Naive thymus-derived CD4-positive, alpha-beta T cell (primary cell): ENCODE measurements around the gene CLDN10. TPM values are rescaled to one million over a fixed set of nuclear protein-coding genes. Genes with fewer than 3 reads are reported as not detected.

Experiments
- ATAC-seq: fragments of 150-1000 bp; cut with Tn5 transposase; 2 replicates; pipeline ENCODE4 v1.10.0; 2021; ENCODE audit warnings: mild to moderate bottlenecking, moderate library complexity
- CTCF ChIA-PET: fragments of 350-600 bp; sonication (Branson Sonifier 250); formaldehyde crosslinking; loops from one replicate; lab custom pipeline; 2021; ENCODE audit warnings: antibody characterized with exemption; lab: Charles Lee
- POLR2A ChIA-PET: fragments of 350-600 bp; sonication (Branson Sonifier 250); formaldehyde crosslinking; loops from one replicate; lab custom pipeline; 2021; ENCODE audit warnings: antibody characterized with exemption, inconsistent platforms; lab: Charles Lee
- DNase-seq, 9 donors: peaks; one replicate each; pipeline versions ENCODE4 v3.0.0 to v3.0.0-alpha.2; 2020 to 2022; ENCODE audit warnings: mixed read lengths in 1 of 9
- H3K27ac ChIP-seq: one replicate; pipeline ENCODE4 v1.7.0; 2013; ENCODE audit warnings: mild to moderate bottlenecking, low read depth, low read length, moderate library complexity
- H3K27me3 ChIP-seq, 2 donors: one replicate each; pipeline ENCODE4 v1.7.0; 2013; ENCODE audit warnings: low read length in 2 of 2, mild to moderate bottlenecking in 2 of 2, moderate library complexity in 2 of 2; ENCODE audit not compliant: control insufficient read depth in 2 of 2, insufficient read depth in 2 of 2
- H3K36me3 ChIP-seq, 3 experiments: 1 replicate in 2 of 3; 2 replicates in 1 of 3; pipeline ENCODE4 v1.7.0; 2013; ENCODE audit warnings: low read length in 3 of 3, mild to moderate bottlenecking in 3 of 3, moderate library complexity in 1 of 3; ENCODE audit not compliant: insufficient read depth in 3 of 3, control insufficient read depth in 2 of 3
- H3K4me1 ChIP-seq, 2 donors: one replicate each; pipeline ENCODE4 v1.7.0; 2013; ENCODE audit warnings: low read length in 2 of 2, mild to moderate bottlenecking in 2 of 2, moderate library complexity in 1 of 2; ENCODE audit not compliant: control insufficient read depth in 2 of 2, insufficient read depth in 2 of 2
- H3K4me3 ChIP-seq: 2 replicates; pipeline ENCODE4 v1.7.0; 2013; ENCODE audit warnings: mild to moderate bottlenecking, low read length
- H3K9me3 ChIP-seq, 3 experiments: 1 replicate in 2 of 3; 2 replicates in 1 of 3; pipeline ENCODE4 v1.7.0; 2013; ENCODE audit warnings: low read length in 3 of 3; ENCODE audit not compliant: control insufficient read depth in 2 of 3
- H3K27ac Mint-ChIP-seq, 9 donors: one replicate each; pipeline ENCODE4 v1.8.0; 2020 to 2022; ENCODE audit warnings: mixed read lengths in 9 of 9, mild to moderate bottlenecking in 8 of 9, moderate library complexity in 5 of 9, inconsistent platforms in 2 of 9
- H3K27me3 Mint-ChIP-seq, 5 donors: one replicate each; pipeline ENCODE4 v1.8.0; 2021 to 2022; ENCODE audit warnings: mixed read lengths in 5 of 5, mild to moderate bottlenecking in 1 of 5
- H3K36me3 Mint-ChIP-seq, 5 donors: one replicate each; pipeline ENCODE4 v1.8.0; 2020 to 2022; ENCODE audit warnings: mixed read lengths in 5 of 5, mild to moderate bottlenecking in 3 of 5, inconsistent platforms in 1 of 5
- H3K4me1 Mint-ChIP-seq, 7 donors: one replicate each; pipeline ENCODE4 v1.8.0; 2020 to 2022; ENCODE audit warnings: mixed read lengths in 7 of 7, mild to moderate bottlenecking in 3 of 7, inconsistent platforms in 1 of 7
- H3K4me3 Mint-ChIP-seq, 10 donors: one replicate each; pipeline ENCODE4 v1.8.0; 2020 to 2022; ENCODE audit warnings: mild to moderate bottlenecking in 10 of 10, mixed read lengths in 10 of 10, moderate library complexity in 6 of 10, inconsistent platforms in 2 of 10
- H3K9me3 Mint-ChIP-seq, 11 donors: one replicate each; pipeline ENCODE4 v1.8.0; 2020 to 2022; ENCODE audit warnings: mixed read lengths in 11 of 11, mild to moderate bottlenecking in 4 of 11, inconsistent platforms in 1 of 11, moderate library complexity in 1 of 11
- intact Hi-C, 2 donors: fragments of 100-400 bp; cut with micrococcal nuclease; formaldehyde crosslinking; loops; one replicate each; pipeline ENCODE4 v1.15.1; 2023
- polyA plus RNA-seq, 2 donors: library from polyadenylated mRNA; unstranded; fragments of 300-500 nt; fragmentation: Illumina TruSeq; gene quantifications; one replicate each; pipeline ENCODE4 v1.2.3, GENCODE V29; 2021
- total RNA-seq, 6 experiments: library from RNA in 5 of 6; stranded (reverse) in 5 of 6; gene quantifications; 1 replicate in 5 of 6; 2 replicates in 1 of 6; pipeline ENCODE4 v1.2.3 and lab custom pipeline; 2021 to 2026

CLDN10 gene
- total and polyA plus RNA-seq, 7 experiments from 2014 or later, result not detected

DNA sequence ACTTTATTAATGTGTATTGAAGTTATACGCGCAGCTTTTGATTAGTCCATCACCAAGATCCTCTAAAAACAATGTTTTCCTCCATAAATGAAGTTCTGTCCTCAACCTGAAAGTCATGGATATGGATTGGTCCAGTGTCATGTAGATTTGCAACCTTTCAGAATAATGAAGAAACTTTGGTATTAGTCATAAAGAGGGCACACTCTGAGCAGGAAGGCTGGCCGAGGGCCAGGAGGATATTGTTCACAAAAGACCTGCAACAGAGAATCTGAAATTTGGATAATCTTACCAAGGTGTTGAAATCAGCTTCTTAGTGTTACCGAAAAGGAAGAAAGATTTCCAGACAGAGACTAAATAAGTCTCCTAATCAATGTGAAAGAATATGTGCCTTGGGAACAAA, 20.7 kb downstream of the CLDN10 start:
- Histone ChIP-seq H3K36me3 (no peaks in the 10 kb centered on the region), H3K27ac (no peak overlapping the region), H3K27me3 (no peaks in the 10 kb centered on the region), H3K9me3 (no peaks in the 10 kb centered on the region), H3K4me1 (no peaks in the 10 kb centered on the region), H3K4me3 (no peak overlapping the region)
- H3K4me1 Mint-ChIP-seq, result no peaks in the 10 kb centered on the region
- intact Hi-C loops, result no loop called here
- H3K27ac Mint-ChIP-seq, result no peak overlapping the region
- DNase-seq (no peak), ATAC-seq (no peak)
- H3K36me3 Mint-ChIP-seq, result no peaks in the 10 kb centered on the region
- H3K9me3 Mint-ChIP-seq, result no peaks in the 10 kb centered on the region
- H3K4me3 Mint-ChIP-seq, result no peak overlapping the region
- H3K27me3 Mint-ChIP-seq, result peaks cover 0 to 38% (median 18%) of the 10 kb centered on the region in 5 donors
- ChIA-PET POLR2A (no interaction called here), CTCF (no interaction called here)

DNA sequence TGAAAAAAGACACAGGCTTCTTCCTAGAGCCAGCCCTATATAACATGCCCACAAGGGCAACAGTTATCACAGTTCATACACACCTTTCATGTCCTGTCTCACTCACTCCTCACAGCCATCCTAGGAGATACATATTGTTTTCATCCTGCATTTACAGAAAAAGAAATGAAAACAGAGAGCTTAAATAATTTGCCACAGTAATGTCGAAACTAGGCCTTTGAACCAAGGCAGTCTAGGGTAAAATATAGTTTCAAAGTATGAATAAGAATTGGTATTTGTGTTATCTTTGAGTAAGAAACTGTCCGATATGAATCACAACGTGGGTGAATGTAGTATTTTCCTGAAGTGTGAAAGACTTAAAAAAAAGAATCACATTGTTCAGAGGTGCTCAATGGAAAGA, 26.8 kb downstream of the CLDN10 start:
- no peaks in the 10 kb centered on the region for H3K27me3 ChIP-seq
- Mint-ChIP-seq H3K27ac (no peak overlapping the region), H3K36me3 (no peaks in the 10 kb centered on the region), H3K4me3 (no peak overlapping the region), H3K9me3 (no peaks in the 10 kb centered on the region), H3K4me1 (no peaks in the 10 kb centered on the region), H3K27me3 (peaks cover 0 to 22% (median 11%) of the 10 kb centered on the region in 5 donors)
- no peak overlapping the region for H3K4me3 ChIP-seq
- ChIA-PET POLR2A (no interaction called here), CTCF (interaction anchor here (0.6 kb wide), 1 partner anchor 767 kb away, joined by 3 read pairs; no protein-coding TSS in a partner anchor)
- ATAC-seq, result no peak
- no peaks in the 10 kb centered on the region for H3K4me1 ChIP-seq
- DNase-seq, result no peak
- H3K27ac ChIP-seq, result no peak overlapping the region
- intact Hi-C loops, result no loop called here
- H3K36me3 ChIP-seq, result no peaks in the 10 kb centered on the region
- H3K9me3 ChIP-seq, result no peaks in the 10 kb centered on the region

DNA sequence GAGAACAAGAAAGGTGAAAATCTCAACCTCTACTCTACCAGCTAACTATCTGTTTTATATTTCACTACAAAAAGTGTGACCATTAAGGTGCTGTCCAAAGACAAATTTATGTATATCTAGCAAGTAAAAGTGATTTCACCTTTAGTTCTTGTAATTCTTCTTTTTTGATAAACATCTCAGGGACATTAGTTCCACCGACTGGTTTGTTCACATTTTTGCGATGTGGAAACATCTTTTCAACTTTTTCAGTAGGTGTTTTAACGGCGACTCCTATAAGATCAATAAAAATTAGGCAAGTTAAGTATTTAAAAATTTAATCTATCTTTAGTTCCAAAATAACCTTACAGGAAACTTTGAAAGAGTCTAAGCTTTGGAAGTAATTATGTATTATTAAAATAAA, 33.3 kb downstream of the CLDN10 start:
- intact Hi-C loops, result no loop called here
- H3K4me1 Mint-ChIP-seq, result no peaks in the 10 kb centered on the region

DNA sequence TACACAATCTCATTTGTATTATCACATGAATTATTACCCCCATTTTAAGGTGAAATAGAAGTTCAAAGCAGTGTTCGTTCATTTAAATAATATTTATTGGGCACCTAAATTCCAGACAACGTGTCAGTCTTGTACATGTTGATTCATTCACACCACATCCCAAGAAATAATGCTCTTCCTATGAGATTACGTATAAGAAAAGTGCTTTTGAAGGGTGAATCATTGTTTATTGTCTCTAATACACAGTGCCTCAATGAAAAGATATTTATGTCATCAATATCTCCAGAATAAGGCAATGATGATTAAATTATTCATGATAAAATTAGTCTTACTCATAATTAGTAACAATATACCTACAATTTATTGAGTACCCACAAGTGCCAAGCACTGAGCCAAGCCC, 35.6 kb downstream of the CLDN10 start:
- H3K4me3 Mint-ChIP-seq, result no peak overlapping the region
- ATAC-seq (no peak), DNase-seq (no peak)
- no peaks in the 10 kb centered on the region for H3K4me1 Mint-ChIP-seq
- no peaks in the 10 kb centered on the region for H3K27me3 ChIP-seq
- ChIA-PET POLR2A (no interaction called here), CTCF (no interaction called here)
- H3K27ac Mint-ChIP-seq, result no peak overlapping the region
- H3K36me3 ChIP-seq, result no peaks in the 10 kb centered on the region
- no peaks in the 10 kb centered on the region for H3K4me1 ChIP-seq
- H3K9me3 ChIP-seq, result no peaks in the 10 kb centered on the region
- H3K36me3 Mint-ChIP-seq, result peaks cover 0 to 3% (median 0%) of the 10 kb centered on the region in 5 donors
- H3K27me3 Mint-ChIP-seq, result peaks cover 5 to 60% (median 12%) of the 10 kb centered on the region in 5 donors
- H3K9me3 Mint-ChIP-seq, result no peaks in the 10 kb centered on the region
- no peak overlapping the region for H3K27ac ChIP-seq
- H3K4me3 ChIP-seq, result no peak overlapping the region
- intact Hi-C loops, result no loop called here

More for the DNA sequence above, 33.3 kb downstream of the CLDN10 start:
- no peaks in the 10 kb centered on the region for H3K9me3 ChIP-seq
- Mint-ChIP-seq H3K36me3 (peaks cover 0 to 3% (median 0%) of the 10 kb centered on the region in 5 donors), H3K9me3 (no peaks in the 10 kb centered on the region), H3K27ac (no peak overlapping the region), H3K27me3 (peaks cover 4 to 52% (median 10%) of the 10 kb centered on the region in 5 donors), H3K4me3 (no peak overlapping the region)
- H3K36me3 ChIP-seq, result no peaks in the 10 kb centered on the region
- ChIA-PET POLR2A (no interaction called here), CTCF (no interaction called here)
- no peaks in the 10 kb centered on the region for H3K4me1 ChIP-seq
- ATAC-seq (no peak), DNase-seq (no peak)
- no peak overlapping the region for H3K27ac ChIP-seq
- no peak overlapping the region for H3K4me3 ChIP-seq
- no peaks in the 10 kb centered on the region for H3K27me3 ChIP-seq

DNA sequence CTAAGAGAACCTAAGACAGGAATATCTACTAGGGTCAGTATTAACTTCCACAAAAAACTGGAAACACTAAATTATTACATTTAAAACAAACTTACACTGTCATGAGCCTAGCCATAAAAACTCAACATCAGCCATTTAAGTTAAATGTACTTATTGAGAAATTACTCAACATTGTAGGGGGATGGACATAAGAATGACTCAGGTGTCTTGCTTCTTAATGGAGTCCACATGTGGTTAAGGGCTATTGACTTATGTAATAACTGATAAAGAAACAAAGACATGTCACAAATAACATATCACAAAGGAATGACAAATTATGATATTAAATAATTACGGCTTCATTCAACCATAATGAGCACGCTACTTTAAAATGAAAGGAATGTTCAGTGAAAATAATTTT, 36.2 kb downstream of the CLDN10 start:
- CTCF ChIA-PET, result no interaction called here
- Histone ChIP-seq H3K4me3 (no peak overlapping the region), H3K9me3 (no peaks in the 10 kb centered on the region), H3K36me3 (no peaks in the 10 kb centered on the region), H3K27me3 (no peaks in the 10 kb centered on the region), H3K4me1 (no peaks in the 10 kb centered on the region), H3K27ac (no peak overlapping the region)
- Mint-ChIP-seq H3K27me3 (peaks cover 6 to 61% (median 13%) of the 10 kb centered on the region in 5 donors), H3K9me3 (no peaks in the 10 kb centered on the region), H3K27ac (no peak overlapping the region), H3K36me3 (peaks cover 0 to 3% (median 0%) of the 10 kb centered on the region in 5 donors), H3K4me3 (no peak overlapping the region), H3K4me1 (no peaks in the 10 kb centered on the region)
- DNase-seq (no peak), ATAC-seq (no peak)
- intact Hi-C loops, result no loop called here
- POLR2A ChIA-PET, result no interaction called here

DNA sequence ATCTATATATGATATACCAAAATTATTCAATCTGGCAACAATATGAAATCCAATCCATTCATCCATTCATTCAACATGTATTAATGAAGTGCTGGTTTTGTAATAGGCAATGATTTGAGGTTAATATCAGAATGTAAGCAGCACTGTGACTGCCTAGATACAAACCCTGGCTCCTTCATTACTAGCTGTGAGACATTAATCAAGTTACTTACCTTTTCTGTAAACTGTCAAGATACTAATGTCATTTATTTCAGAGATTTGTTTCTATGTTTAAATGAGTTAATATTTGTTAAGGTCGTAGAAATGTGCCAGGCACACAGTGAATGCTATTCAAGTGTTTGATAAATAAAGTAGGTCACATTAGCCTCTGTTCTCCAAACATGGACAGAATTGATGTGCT, 40.9 kb downstream of the CLDN10 start:
- Mint-ChIP-seq H3K36me3 (peaks cover 0 to 3% (median 0%) of the 10 kb centered on the region in 5 donors), H3K27ac (no peak overlapping the region), H3K4me1 (no peaks in the 10 kb centered on the region), H3K27me3 (peaks cover 9 to 46% (median 15%) of the 10 kb centered on the region in 5 donors), H3K9me3 (no peaks in the 10 kb centered on the region), H3K4me3 (no peak overlapping the region)
- Histone ChIP-seq H3K36me3 (no peaks in the 10 kb centered on the region), H3K27me3 (no peaks in the 10 kb centered on the region), H3K9me3 (no peaks in the 10 kb centered on the region), H3K4me1 (no peaks in the 10 kb centered on the region), H3K27ac (no peak overlapping the region), H3K4me3 (no peak overlapping the region)
- no peak for DNase-seq
- intact Hi-C loops, result no loop called here
- ATAC-seq, result no peak
- POLR2A ChIA-PET, result no interaction called here
- CTCF ChIA-PET, result no interaction called here

DNA sequence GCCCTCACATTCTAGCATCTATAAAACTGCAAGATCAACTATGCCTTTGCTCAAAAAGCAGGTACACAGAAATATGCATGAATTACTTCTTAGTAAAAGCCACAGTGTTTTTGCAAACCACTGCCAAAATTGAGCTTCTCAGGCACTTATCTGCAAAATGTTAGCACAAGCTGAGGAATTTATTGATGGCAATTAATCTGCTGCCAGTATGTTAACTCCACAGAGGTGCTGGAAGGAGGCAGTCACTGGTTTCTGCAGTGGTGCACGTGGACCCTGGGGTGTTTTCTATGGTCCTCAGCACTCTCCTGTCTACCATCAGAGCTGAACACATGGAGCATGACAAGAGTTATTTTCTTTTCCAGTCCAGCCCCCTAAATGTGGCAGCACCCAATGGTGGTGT, 44.2 kb downstream of the CLDN10 start:
- no peaks in the 10 kb centered on the region for H3K9me3 Mint-ChIP-seq

More for the DNA sequence above, 44.2 kb downstream of the CLDN10 start:
- DNase-seq, result no peak
- ChIA-PET CTCF (no interaction called here), POLR2A (no interaction called here)
- Histone ChIP-seq H3K9me3 (no peaks in the 10 kb centered on the region), H3K27ac (no peak overlapping the region), H3K27me3 (no peaks in the 10 kb centered on the region), H3K36me3 (no peaks in the 10 kb centered on the region), H3K4me1 (no peaks in the 10 kb centered on the region), H3K4me3 (no peak overlapping the region)
- intact Hi-C loops, result no loop called here
- ATAC-seq, result no peak
- Mint-ChIP-seq H3K4me1 (no peaks in the 10 kb centered on the region), H3K4me3 (no peak overlapping the region), H3K36me3 (no peaks in the 10 kb centered on the region), H3K27me3 (peaks cover 13 to 46% (median 15%) of the 10 kb centered on the region in 5 donors), H3K27ac (no peak overlapping the region)
